Activated CD8-positive, alpha-beta memory T cell treated with anti-CD3 and anti-CD28 coated beads, Interleukin-2, amount 50 U/mL, for 24 hours (primary cell): Measurements from ENCODE around the gene BAX.

Source experiments
- DNase-seq: peaks from one replicate; pipeline ENCODE4 v3.0.0-alpha.2; 2020; ENCODE audit errors: extremely low read depth

Gene BAX

GRCh38 chr19:48985711-48986110 is 31.0 kb downstream of the BAX start:
- DNase-seq, result no peak

GRCh38 chr19:48986211-48986610 is 31.5 kb downstream of the BAX start:
- DNase-seq, result no peak

- no peak for DNase-seq
Observed at GRCh38 chr19:48987323-48987722, 32.6 kb downstream of the BAX start.

GRCh38 chr19:48988286-48988685 is 33.6 kb downstream of the BAX start:
- no peak for DNase-seq

GRCh38 chr19:48988860-48989259 is 34.2 kb downstream of the BAX start:
- DNase-seq, result no peak

GRCh38 chr19:48989701-48990291 is 35.1 kb downstream of the BAX start:
- DNase-seq, result no peak

GRCh38 chr19:48990400-48990799 is 35.7 kb downstream of the BAX start:
- DNase-seq, result no peak

GRCh38 chr19:48991011-48991609 is 36.4 kb downstream of the BAX start:
- DNase-seq, result no peak

- DNase-seq, result no peak
Observed at GRCh38 chr19:48991873-48992580, 37.4 kb downstream of the BAX start.

- no peak for DNase-seq
Observed at GRCh38 chr19:48992581-48993174, 38.0 kb downstream of the BAX start.

GRCh38 chr19:48993175-48994034 is 38.7 kb downstream of the BAX start, which contains the start of the genes GYS1 and RUVBL2:
GYS1 (minus strand) TSS chr19:48993309; CDS start chr19:48993112, 197 bp downstream.
RUVBL2 (plus strand) TSS chr19:48993887; CDS start chr19:48993912, 25 bp downstream.
- DNase-seq, result peak; percentile 98

- DNase-seq, result no peak
Observed at GRCh38 chr19:48994035-48994386, 39.3 kb downstream of the BAX start.

- no peak for DNase-seq
Observed at GRCh38 chr19:48997972-48998371, 43.3 kb downstream of the BAX start.

- DNase-seq, result peak; percentile 45
Observed at GRCh38 chr19:48999481-49000325, 45.0 kb downstream of the BAX start.

GRCh38 chr19:49004133-49004532 is 49.5 kb downstream of the BAX start:
- no peak for DNase-seq

- DNase-seq, result no peak
Observed at GRCh38 chr19:49004964-49005614, 50.4 kb downstream of the BAX start.

GRCh38 chr19:49006905-49007304 is 52.2 kb downstream of the BAX start:
- DNase-seq, result no peak

GRCh38 chr19:49009828-49010227 is 55.2 kb downstream of the BAX start:
- no peak for DNase-seq

GRCh38 chr19:49010453-49010852 is 55.8 kb downstream of the BAX start:
- DNase-seq, result no peak

- no peak for DNase-seq
Observed at GRCh38 chr19:49011194-49011593, 56.5 kb downstream of the BAX start.
